Glutamatergic neuron (in vitro differentiated cells): ENCODE results near the gene GNL3. TPM values are rescaled to one million over a fixed set of nuclear protein-coding genes. Genes with fewer than 3 reads are reported as not detected.

Source experiments
- DNase-seq: peaks from one replicate; pipeline ENCODE4 v3.0.0; 2022
- H3K27ac Mint-ChIP-seq: one replicate; pipeline ENCODE4 v1.8.0; 2020; ENCODE audit warnings: mild to moderate bottlenecking, mixed read lengths, inconsistent platforms; ENCODE audit not compliant: unreplicated experiment
- H3K27me3 Mint-ChIP-seq: one replicate; pipeline ENCODE4 v1.8.0; 2020; ENCODE audit warnings: mild to moderate bottlenecking, moderate library complexity, mixed read lengths, inconsistent platforms; ENCODE audit not compliant: unreplicated experiment
- H3K36me3 Mint-ChIP-seq: one replicate; pipeline ENCODE4 v1.8.0; 2020; ENCODE audit warnings: mild to moderate bottlenecking, mixed read lengths, inconsistent platforms; ENCODE audit not compliant: unreplicated experiment
- H3K4me1 Mint-ChIP-seq: one replicate; pipeline ENCODE4 v1.8.0; 2020; ENCODE audit warnings: mild to moderate bottlenecking, low read depth, mixed read lengths, inconsistent platforms; ENCODE audit not compliant: unreplicated experiment
- H3K4me3 Mint-ChIP-seq: one replicate; pipeline ENCODE4 v1.8.0; 2020; ENCODE audit warnings: mild to moderate bottlenecking, mixed read lengths, inconsistent platforms; ENCODE audit not compliant: unreplicated experiment
- H3K9me3 Mint-ChIP-seq: one replicate; pipeline ENCODE4 v1.8.0; 2020; ENCODE audit warnings: mild to moderate bottlenecking, moderate library complexity, mixed read lengths, inconsistent platforms; ENCODE audit not compliant: unreplicated experiment
- CTCF ChIP-seq: fragments of 200-600 bp; sonication (generic); IDR thresholded peaks from one replicate; pipeline ENCODE4 v1.5.0; 2021; ENCODE audit not compliant: partially characterized antibody, unreplicated experiment
- total RNA-seq: library from RNA; stranded (reverse); fragmentation: NEBNext Ultra II Directional; extraction: Animal tissue kit (Norgen Biotek cat#: 25700); gene quantifications from one replicate; pipeline ENCODE4 v1.2.1, GENCODE V29; 2021; ENCODE audit not compliant: unreplicated experiment

The GNL3 gene
- total RNA-seq, 1 donor from 2014 or later = 75.2 TPM

- H3K27ac Mint-ChIP-seq = no peak overlapping the region
- TF ChIP-seq CTCF = no peak
- H3K36me3 Mint-ChIP-seq = no peaks in the 10 kb centered on the region
- peaks cover 16% of the 10 kb centered on the region for H3K4me1 Mint-ChIP-seq
- no peak overlapping the region for H3K4me3 Mint-ChIP-seq
- H3K9me3 Mint-ChIP-seq = peaks cover 7% of the 10 kb centered on the region
- no peak for DNase-seq
- H3K27me3 Mint-ChIP-seq = peaks cover 5% of the 10 kb centered on the region
Observed at GRCh38 chr3:52703341-52703740, 17.5 kb downstream of the GNL3 start.

GRCh38 chr3:52704611-52705437 lies 19.0 kb downstream of the GNL3 start:
- H3K36me3 Mint-ChIP-seq = no peaks in the 10 kb centered on the region
- DNase-seq = no peak
- peak overlapping the region; percentile 87 for H3K27ac Mint-ChIP-seq
- H3K4me1 Mint-ChIP-seq = peaks cover 12% of the 10 kb centered on the region
- TF ChIP-seq CTCF = no peak
- peak overlapping the region; percentile 97 for H3K4me3 Mint-ChIP-seq
- H3K27me3 Mint-ChIP-seq = peaks cover 5% of the 10 kb centered on the region
- H3K9me3 Mint-ChIP-seq = peaks cover 7% of the 10 kb centered on the region

- peaks cover 6% of the 10 kb centered on the region for H3K4me1 Mint-ChIP-seq
- peak overlapping the region; percentile 97 for H3K4me3 Mint-ChIP-seq
- H3K27ac Mint-ChIP-seq = peak overlapping the region; percentile 87
- no peak for DNase-seq
- no peak for TF ChIP-seq CTCF
- H3K9me3 Mint-ChIP-seq = peaks cover 7% of the 10 kb centered on the region
- H3K36me3 Mint-ChIP-seq = no peaks in the 10 kb centered on the region
- H3K27me3 Mint-ChIP-seq = peaks cover 5% of the 10 kb centered on the region
Observed at GRCh38 chr3:52705438-52705687, 19.5 kb downstream of the GNL3 start.

- Mint-ChIP-seq H3K36me3 (no peaks in the 10 kb centered on the region), H3K4me1 (peaks cover 5% of the 10 kb centered on the region), H3K9me3 (peaks cover 7% of the 10 kb centered on the region), H3K27ac (peak within 1 kb of the TSS; percentile 87), H3K4me3 (peak within 1 kb of the TSS; percentile 97), H3K27me3 (peaks cover 5% of the 10 kb centered on the region)
- peak; percentile 87 for DNase-seq
- no peak for TF ChIP-seq CTCF
Observed at GRCh38 chr3:52705688-52706686, 20.2 kb downstream of the GNL3 start, which contains the start of the genes GLT8D1 and SPCS1. Gene GLT8D1 (minus strand): TSS chr3:52705791. CDS start chr3:52700460, 5,331 bp downstream. Gene SPCS1 (plus strand): TSS chr3:52706106. CDS start chr3:52706247, 141 bp downstream.
